HFFc6 (cell line): ENCODE data around the gene MED9. TPM values are rescaled to one million over a fixed set of nuclear protein-coding genes. Genes with fewer than 3 reads are reported as not detected.

Source experiments
- DNase-seq: peaks from one replicate; pipeline ENCODE4 v3.0.0-alpha.2; 2018
- H3K27ac Mint-ChIP-seq: 2 replicates; pipeline ENCODE4 v1.8.0; 2020; ENCODE audit warnings: mild to moderate bottlenecking, mixed read lengths
- H3K27me3 Mint-ChIP-seq: 2 replicates; pipeline ENCODE4 v1.8.0; 2021; ENCODE audit warnings: mild to moderate bottlenecking, moderate library complexity, mixed read lengths; ENCODE audit not compliant: insufficient read depth
- H3K36me3 Mint-ChIP-seq: 2 replicates; pipeline ENCODE4 v1.8.0; 2021; ENCODE audit warnings: low read depth, mixed read lengths
- H3K4me1 Mint-ChIP-seq: 2 replicates; pipeline ENCODE4 v1.8.0; 2020; ENCODE audit warnings: low read depth, mixed read lengths
- H3K4me3 Mint-ChIP-seq: 2 replicates; pipeline ENCODE4 v1.8.0; 2020; ENCODE audit warnings: mild to moderate bottlenecking, moderate library complexity, mixed read lengths
- H3K9me3 Mint-ChIP-seq: 2 replicates; pipeline ENCODE4 v1.8.0; 2020; ENCODE audit warnings: mild to moderate bottlenecking, mixed read lengths
- total RNA-seq, 6 experiments: library from RNA; stranded (reverse); fragmentation: NEBNext Ultra II Directional; extraction: Animal tissue kit (Norgen Biotek cat#: 25700); gene quantifications; 2 replicates in 1 of 6; 3 replicates in 5 of 6; pipeline ENCODE4 v1.2.3, GENCODE V29; 2021
- TF ChIP-seq, protein P1 (sequence below): fragments of 200-600 bp; sonication (generic); IDR thresholded peaks from 2 replicates; pipeline ENCODE4 v1.5.0; 2021; ENCODE audit warnings: antibody characterized with exemption, mild to moderate bottlenecking

Gene MED9
- total RNA-seq, 6 experiments from 2014 or later = 7.0 to 9.0 (median 7.9) TPM

DNA sequence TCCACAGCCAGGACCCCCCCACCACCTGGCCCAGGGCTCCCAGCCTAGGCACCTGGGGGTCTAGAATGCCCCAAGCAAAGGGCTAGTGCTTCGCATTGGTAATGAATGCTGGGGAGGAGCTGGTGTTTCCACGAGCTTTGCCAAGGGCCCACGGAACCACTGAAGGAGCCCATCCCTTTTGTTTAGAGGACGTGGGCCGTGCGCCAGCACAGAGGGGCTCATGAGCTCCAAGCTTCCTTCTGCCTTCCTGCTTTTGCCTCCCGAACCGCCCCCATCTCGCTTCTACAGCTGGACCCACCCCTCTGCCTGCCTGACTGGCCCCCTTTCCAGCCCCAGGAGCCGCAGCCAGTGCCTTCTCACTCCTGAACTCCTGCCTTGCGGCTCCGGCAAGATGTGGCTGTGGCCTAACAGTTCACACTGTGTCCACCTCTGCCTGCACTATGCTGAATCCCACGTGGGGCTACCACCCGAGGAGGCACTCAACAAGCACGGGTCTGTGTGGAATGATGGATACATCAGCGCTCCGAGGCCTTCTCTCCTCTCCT lies 51.2 kb downstream of the MED9 start:
- Mint-ChIP-seq H3K4me3 (no peak overlapping the region), H3K27me3 (no peaks in the 10 kb centered on the region; the same call in 1 of the 2 replicates), H3K9me3 (no peaks in the 10 kb centered on the region), H3K4me1 (no peaks in the 10 kb centered on the region), H3K36me3 (no peaks in the 10 kb centered on the region), H3K27ac (no peak overlapping the region)
- no peak for DNase-seq
- TF ChIP-seq, protein P1, sequence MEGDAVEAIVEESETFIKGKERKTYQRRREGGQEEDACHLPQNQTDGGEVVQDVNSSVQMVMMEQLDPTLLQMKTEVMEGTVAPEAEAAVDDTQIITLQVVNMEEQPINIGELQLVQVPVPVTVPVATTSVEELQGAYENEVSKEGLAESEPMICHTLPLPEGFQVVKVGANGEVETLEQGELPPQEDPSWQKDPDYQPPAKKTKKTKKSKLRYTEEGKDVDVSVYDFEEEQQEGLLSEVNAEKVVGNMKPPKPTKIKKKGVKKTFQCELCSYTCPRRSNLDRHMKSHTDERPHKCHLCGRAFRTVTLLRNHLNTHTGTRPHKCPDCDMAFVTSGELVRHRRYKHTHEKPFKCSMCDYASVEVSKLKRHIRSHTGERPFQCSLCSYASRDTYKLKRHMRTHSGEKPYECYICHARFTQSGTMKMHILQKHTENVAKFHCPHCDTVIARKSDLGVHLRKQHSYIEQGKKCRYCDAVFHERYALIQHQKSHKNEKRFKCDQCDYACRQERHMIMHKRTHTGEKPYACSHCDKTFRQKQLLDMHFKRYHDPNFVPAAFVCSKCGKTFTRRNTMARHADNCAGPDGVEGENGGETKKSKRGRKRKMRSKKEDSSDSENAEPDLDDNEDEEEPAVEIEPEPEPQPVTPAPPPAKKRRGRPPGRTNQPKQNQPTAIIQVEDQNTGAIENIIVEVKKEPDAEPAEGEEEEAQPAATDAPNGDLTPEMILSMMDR = no peak

GRCh38 chr17:17528696-17529652 lies 52.2 kb downstream of the MED9 start:
- H3K36me3 Mint-ChIP-seq = no peaks in the 10 kb centered on the region
- no peaks in the 10 kb centered on the region for H3K9me3 Mint-ChIP-seq
- TF ChIP-seq, protein P1 = no peak
- no peak for DNase-seq
- H3K27ac Mint-ChIP-seq = no peak overlapping the region
- no peak overlapping the region for H3K4me3 Mint-ChIP-seq
- H3K27me3 Mint-ChIP-seq = no peaks in the 10 kb centered on the region; the same call in 1 of the 2 replicates
- H3K4me1 Mint-ChIP-seq = no peaks in the 10 kb centered on the region

DNA sequence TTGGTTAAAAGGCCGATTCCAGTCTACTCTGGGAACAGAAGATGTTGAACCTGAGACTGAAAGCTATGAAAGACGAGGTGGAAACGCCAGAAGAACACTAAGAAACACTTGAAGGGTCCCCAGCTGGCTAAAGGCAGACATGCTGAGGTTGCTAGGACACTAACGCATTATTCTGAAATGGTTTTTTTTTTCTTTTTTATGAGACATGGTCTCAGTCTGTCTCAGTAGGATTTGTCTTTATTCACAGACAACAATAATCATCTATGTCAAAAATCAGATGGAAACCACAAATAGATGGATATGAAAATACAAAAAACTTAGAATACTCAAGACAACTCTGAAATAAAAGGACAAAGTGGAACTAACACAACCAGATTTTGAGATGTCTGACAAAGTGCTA lies 54.4 kb downstream of the MED9 start:
- Mint-ChIP-seq H3K27ac (no peak overlapping the region), H3K4me3 (no peak overlapping the region), H3K27me3 (no peaks in the 10 kb centered on the region; the same call in none of the 2 replicates), H3K9me3 (no peaks in the 10 kb centered on the region), H3K36me3 (no peaks in the 10 kb centered on the region), H3K4me1 (peaks cover 6% of the 10 kb centered on the region)
- TF ChIP-seq, protein P1 = no peak
- no peak for DNase-seq

DNA sequence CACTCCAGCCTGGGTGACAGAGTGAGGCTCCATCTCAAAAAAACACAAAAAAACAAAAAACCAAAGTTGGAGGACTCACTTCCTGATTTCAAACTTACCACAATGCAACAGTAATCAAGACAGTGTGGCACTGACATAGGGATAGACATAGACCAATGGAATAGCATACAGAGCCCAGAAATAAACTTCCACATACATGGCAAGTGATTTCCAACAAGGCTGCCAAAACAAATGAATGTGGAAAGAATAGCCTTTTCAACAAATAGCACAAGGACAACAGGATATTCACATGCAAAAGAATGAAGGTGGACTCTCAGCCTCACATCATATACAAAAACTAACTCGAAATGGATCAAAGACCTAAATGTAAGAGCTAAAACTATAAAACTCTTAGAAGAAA lies 56.2 kb downstream of the MED9 start:
- no peak for DNase-seq
- H3K4me3 Mint-ChIP-seq = no peak overlapping the region
- H3K4me1 Mint-ChIP-seq = peaks cover 10% of the 10 kb centered on the region
- H3K27me3 Mint-ChIP-seq = no peaks in the 10 kb centered on the region; the same call in 1 of the 2 replicates
- H3K9me3 Mint-ChIP-seq = no peaks in the 10 kb centered on the region
- H3K27ac Mint-ChIP-seq = no peak overlapping the region
- no peaks in the 10 kb centered on the region for H3K36me3 Mint-ChIP-seq
- TF ChIP-seq, protein P1 = no peak

DNA sequence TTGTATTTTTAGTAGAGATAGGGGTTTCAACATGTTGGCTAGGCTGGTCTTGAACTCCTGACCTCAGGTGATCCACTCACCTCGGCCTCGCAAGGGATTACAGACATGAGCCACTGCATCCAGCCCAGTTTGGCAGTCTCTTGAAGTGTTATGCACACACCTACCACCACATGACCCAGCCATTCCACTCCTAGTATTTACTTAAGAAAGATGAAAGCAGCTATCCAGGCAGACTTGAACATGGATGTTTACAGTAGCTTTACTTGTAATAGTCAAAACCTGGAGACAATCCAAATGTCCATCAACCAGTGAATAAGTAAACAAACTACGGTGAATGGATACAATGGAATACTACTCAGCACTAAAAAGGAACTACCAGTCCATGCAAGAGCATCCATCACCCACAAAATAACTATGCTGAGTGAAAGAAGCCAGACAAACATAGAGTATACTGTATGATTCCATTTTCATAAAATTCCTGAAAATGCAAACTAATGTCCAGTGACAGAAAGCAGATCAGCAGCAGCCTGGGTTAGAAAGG lies 57.2 kb downstream of the MED9 start:
- peaks cover 10% of the 10 kb centered on the region for H3K4me1 Mint-ChIP-seq
- no peaks in the 10 kb centered on the region for H3K9me3 Mint-ChIP-seq
- H3K36me3 Mint-ChIP-seq = no peaks in the 10 kb centered on the region
- no peak overlapping the region for H3K4me3 Mint-ChIP-seq
- no peak overlapping the region for H3K27ac Mint-ChIP-seq
- no peak for DNase-seq
- H3K27me3 Mint-ChIP-seq = no peaks in the 10 kb centered on the region; the same call in 1 of the 2 replicates
- TF ChIP-seq, protein P1 = no peak
